ENCODE results near the gene MRGPRE.

Gene MRGPRE

GRCh38 chr11:3220521-3221407 lies 11.5 kb downstream of the MRGPRE start:
- Histone ChIP-seq H3K4me1 (ENCODE audit: control insufficient read depth, insufficient read depth, low read length) (no peaks in the 10 kb centered on the region), H3K4me3 (ENCODE audit: low read length in 2 of 2) (no peak overlapping the region), H3K27ac (ENCODE audit: low read length) (no peak overlapping the region), H3K27me3 (ENCODE audit: control insufficient read depth in 1 of 2, insufficient read depth in 2 of 2, low read length in 2 of 2) (peaks cover 29 to 31% of the 10 kb centered on the region in 2 donors), H3K36me3 (ENCODE audit: control insufficient read depth in 2 of 2, insufficient read depth in 2 of 2, low read length in 2 of 2) (no peaks in the 10 kb centered on the region), H3K9me3 (ENCODE audit: control insufficient read depth in 2 of 2, low read length in 2 of 2) (no peaks in the 10 kb centered on the region), H3K9ac (ENCODE audit: low read length in 2 of 2) (no peak overlapping the region)

GRCh38 chr11:3220101-3220500 lies 12.1 kb downstream of the MRGPRE start:
- Histone ChIP-seq H3K27ac (ENCODE audit: low read length) (no peak overlapping the region), H3K27me3 (ENCODE audit: control insufficient read depth in 1 of 2, insufficient read depth in 2 of 2, low read length in 2 of 2) (peaks cover 35 to 38% of the 10 kb centered on the region in 2 donors), H3K4me1 (ENCODE audit: control insufficient read depth, insufficient read depth, low read length) (no peaks in the 10 kb centered on the region), H3K9me3 (ENCODE audit: control insufficient read depth in 2 of 2, low read length in 2 of 2) (no peaks in the 10 kb centered on the region), H3K4me3 (ENCODE audit: low read length in 2 of 2) (no peak overlapping the region), H3K9ac (ENCODE audit: low read length in 2 of 2) (no peak overlapping the region), H3K36me3 (ENCODE audit: control insufficient read depth in 2 of 2, insufficient read depth in 2 of 2, low read length in 2 of 2) (no peaks in the 10 kb centered on the region)

- H3K4me3 ChIP-seq (ENCODE audit: low read length in 2 of 2) = no peak overlapping the region
- no peak overlapping the region for H3K27ac ChIP-seq (ENCODE audit: low read length)
- no peaks in the 10 kb centered on the region for H3K4me1 ChIP-seq (ENCODE audit: control insufficient read depth, insufficient read depth, low read length)
- no peak overlapping the region for H3K9ac ChIP-seq (ENCODE audit: low read length in 2 of 2)
- H3K27me3 ChIP-seq (ENCODE audit: control insufficient read depth in 1 of 2, insufficient read depth in 2 of 2, low read length in 2 of 2) = peaks cover 35 to 37% of the 10 kb centered on the region in 2 donors
- no peaks in the 10 kb centered on the region for H3K36me3 ChIP-seq (ENCODE audit: control insufficient read depth in 2 of 2, insufficient read depth in 2 of 2, low read length in 2 of 2)
- H3K9me3 ChIP-seq (ENCODE audit: control insufficient read depth in 2 of 2, low read length in 2 of 2) = no peaks in the 10 kb centered on the region
Observed at GRCh38 chr11:3219281-3219892, 12.8 kb downstream of the MRGPRE start.

GRCh38 chr11:3218483-3219280 lies 13.5 kb downstream of the MRGPRE start, which contains the start of gene MRGPRG:
MRGPRG (minus strand) TSS chr11:3218813; CDS start chr11:3218813, 0 bp downstream.
- Histone ChIP-seq H3K4me3 (ENCODE audit: low read length in 2 of 2) (no peak within 1 kb of the TSS), H3K27me3 (ENCODE audit: control insufficient read depth in 1 of 2, insufficient read depth in 2 of 2, low read length in 2 of 2) (peaks cover 39 to 41% of the 10 kb centered on the region in 2 donors)

GRCh38 chr11:3217818-3218482 lies 14.3 kb downstream of the MRGPRE start:
- no peak overlapping the region for H3K27ac ChIP-seq (ENCODE audit: low read length)
- H3K9me3 ChIP-seq (ENCODE audit: control insufficient read depth in 2 of 2, low read length in 2 of 2) = no peaks in the 10 kb centered on the region
- peaks cover 38 to 41% of the 10 kb centered on the region in 2 donors for H3K27me3 ChIP-seq (ENCODE audit: control insufficient read depth in 1 of 2, insufficient read depth in 2 of 2, low read length in 2 of 2)

More at GRCh38 chr11:3218483-3219280, 13.5 kb downstream of the MRGPRE start, which contains the start of gene MRGPRG:
- H3K9me3 ChIP-seq (ENCODE audit: control insufficient read depth in 2 of 2, low read length in 2 of 2) = no peaks in the 10 kb centered on the region
- no peaks in the 10 kb centered on the region for H3K4me1 ChIP-seq (ENCODE audit: control insufficient read depth, insufficient read depth, low read length)
- no peaks in the 10 kb centered on the region for H3K36me3 ChIP-seq (ENCODE audit: control insufficient read depth in 2 of 2, insufficient read depth in 2 of 2, low read length in 2 of 2)
- no peak within 1 kb of the TSS for H3K9ac ChIP-seq (ENCODE audit: low read length in 2 of 2)
- no peak within 1 kb of the TSS for H3K27ac ChIP-seq (ENCODE audit: low read length)

GRCh38 chr11:3216027-3216525 lies 16.1 kb downstream of the MRGPRE start:
- Histone ChIP-seq H3K9ac (ENCODE audit: low read length in 2 of 2) (no peak overlapping the region), H3K9me3 (ENCODE audit: control insufficient read depth in 2 of 2, low read length in 2 of 2) (peaks cover 0 to 7% of the 10 kb centered on the region in 2 donors), H3K36me3 (ENCODE audit: control insufficient read depth in 2 of 2, insufficient read depth in 2 of 2, low read length in 2 of 2) (no peaks in the 10 kb centered on the region), H3K27me3 (ENCODE audit: control insufficient read depth in 1 of 2, insufficient read depth in 2 of 2, low read length in 2 of 2) (peaks cover 26 to 38% of the 10 kb centered on the region in 2 donors), H3K4me3 (ENCODE audit: low read length in 2 of 2) (no peak overlapping the region), H3K4me1 (ENCODE audit: control insufficient read depth, insufficient read depth, low read length) (no peaks in the 10 kb centered on the region), H3K27ac (ENCODE audit: low read length) (no peak overlapping the region)

More at GRCh38 chr11:3217818-3218482, 14.3 kb downstream of the MRGPRE start:
- H3K4me1 ChIP-seq (ENCODE audit: control insufficient read depth, insufficient read depth, low read length) = no peaks in the 10 kb centered on the region
- H3K36me3 ChIP-seq (ENCODE audit: control insufficient read depth in 2 of 2, insufficient read depth in 2 of 2, low read length in 2 of 2) = no peaks in the 10 kb centered on the region
- H3K4me3 ChIP-seq (ENCODE audit: low read length in 2 of 2) = no peak overlapping the region
- no peak overlapping the region for H3K9ac ChIP-seq (ENCODE audit: low read length in 2 of 2)

- no peaks in the 10 kb centered on the region for H3K36me3 ChIP-seq (ENCODE audit: control insufficient read depth in 2 of 2, insufficient read depth in 2 of 2, low read length in 2 of 2)
- no peak overlapping the region for H3K9ac ChIP-seq (ENCODE audit: low read length in 2 of 2)
- H3K4me3 ChIP-seq (ENCODE audit: low read length in 2 of 2) = no peak overlapping the region
- no peak overlapping the region for H3K27ac ChIP-seq (ENCODE audit: low read length)
- no peaks in the 10 kb centered on the region for H3K4me1 ChIP-seq (ENCODE audit: control insufficient read depth, insufficient read depth, low read length)
- peaks cover 21 to 33% of the 10 kb centered on the region in 2 donors for H3K27me3 ChIP-seq (ENCODE audit: control insufficient read depth in 1 of 2, insufficient read depth in 2 of 2, low read length in 2 of 2)
- peaks cover 0 to 7% of the 10 kb centered on the region in 2 donors for H3K9me3 ChIP-seq (ENCODE audit: control insufficient read depth in 2 of 2, low read length in 2 of 2)
Observed at GRCh38 chr11:3215346-3216026, 16.7 kb downstream of the MRGPRE start.

GRCh38 chr11:3214420-3214699 lies 17.9 kb downstream of the MRGPRE start:
- Histone ChIP-seq H3K9me3 (ENCODE audit: control insufficient read depth in 2 of 2, low read length in 2 of 2) (peaks cover 0 to 7% of the 10 kb centered on the region in 2 donors), H3K4me3 (ENCODE audit: low read length in 2 of 2) (no peak overlapping the region), H3K27ac (ENCODE audit: low read length) (no peak overlapping the region), H3K36me3 (ENCODE audit: control insufficient read depth in 2 of 2, insufficient read depth in 2 of 2, low read length in 2 of 2) (no peaks in the 10 kb centered on the region), H3K9ac (ENCODE audit: low read length in 2 of 2) (no peak overlapping the region), H3K4me1 (ENCODE audit: control insufficient read depth, insufficient read depth, low read length) (no peaks in the 10 kb centered on the region), H3K27me3 (ENCODE audit: control insufficient read depth in 1 of 2, insufficient read depth in 2 of 2, low read length in 2 of 2) (peaks cover 21 to 26% of the 10 kb centered on the region in 2 donors)

- Histone ChIP-seq H3K36me3 (ENCODE audit: control insufficient read depth in 2 of 2, insufficient read depth in 2 of 2, low read length in 2 of 2) (no peaks in the 10 kb centered on the region), H3K4me1 (ENCODE audit: control insufficient read depth, insufficient read depth, low read length) (no peaks in the 10 kb centered on the region), H3K27me3 (ENCODE audit: control insufficient read depth in 1 of 2, insufficient read depth in 2 of 2, low read length in 2 of 2) (peaks cover 21 to 23% of the 10 kb centered on the region in 2 donors), H3K4me3 (ENCODE audit: low read length in 2 of 2) (no peak overlapping the region), H3K9ac (ENCODE audit: low read length in 2 of 2) (no peak overlapping the region), H3K27ac (ENCODE audit: low read length) (no peak overlapping the region), H3K9me3 (ENCODE audit: control insufficient read depth in 2 of 2, low read length in 2 of 2) (peaks cover 0 to 7% of the 10 kb centered on the region in 2 donors)
Observed at GRCh38 chr11:3213659-3214419, 18.4 kb downstream of the MRGPRE start.

All from stomach smooth muscle (tissue), 2 donors.